GM21381 (cell line): Measurements from ENCODE around the gene MRGPRX4.
"Not testable (repeated sequence)": the region's sequence is repeated elsewhere in the genome, so short reads cannot be mapped to it uniquely, and the experiment has no call there.

Experiments used
- ATAC-seq: cut with Tn5 transposase; IDR thresholded peaks from one replicate; pipeline ENCODE4 v1.9.1; 2021; ENCODE audit warnings: mild to moderate bottlenecking, moderate library complexity; ENCODE audit not compliant: unreplicated experiment

Gene MRGPRX4

GRCh38 chr11:18172666-18173065 is at the start of gene MRGPRX4:
TSS of gene MRGPRX4 (plus strand) at chr11:18172837. CDS start at chr11:18173257, 420 bp downstream.
- no peak for ATAC-seq

DNA sequence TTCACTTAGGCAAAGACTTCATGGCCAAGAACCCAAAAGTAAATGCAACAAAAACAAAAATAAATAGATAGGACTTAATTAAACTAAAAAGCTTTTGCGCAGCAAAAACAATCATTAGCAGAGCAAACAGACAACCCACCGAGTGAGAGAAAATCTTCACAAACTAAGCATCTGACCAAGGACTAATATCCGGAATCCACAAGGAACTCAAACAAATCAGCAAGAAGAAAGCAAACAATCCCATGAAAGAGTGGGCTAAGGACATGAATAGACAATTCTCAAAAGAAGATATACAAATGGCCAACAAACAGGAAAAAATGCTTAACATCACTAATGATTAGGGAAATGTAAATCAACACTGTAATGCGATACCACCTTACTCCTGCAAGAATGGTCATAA is 41.5 kb upstream of the MRGPRX4 start:
- not testable (repeated sequence) for ATAC-seq

DNA sequence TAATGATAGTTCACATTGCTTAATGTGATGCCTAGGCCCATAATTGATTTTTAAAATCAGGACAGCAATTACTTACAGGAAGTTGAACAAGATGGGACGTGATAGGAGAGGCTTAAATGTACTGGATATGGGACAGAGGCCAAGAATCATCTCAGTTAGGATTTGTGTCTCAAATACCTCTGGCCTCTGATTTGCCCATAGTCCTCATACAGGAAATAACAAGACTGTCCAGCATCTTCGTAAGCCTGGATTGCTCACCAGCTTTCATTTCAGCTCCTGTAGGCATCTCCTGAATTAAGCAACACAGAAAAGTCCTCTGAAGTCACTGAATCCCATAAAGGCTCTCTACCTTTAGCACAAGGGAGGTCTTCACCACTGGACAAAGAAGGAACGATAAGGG is 40.3 kb upstream of the MRGPRX4 start, which contains the start of gene MRGPRX3:
MRGPRX3 (plus strand) TSS at position 231 of the 400 bp plus-strand sequence. CDS start 4,632 bp downstream, outside the sequence.
- ATAC-seq: no peak

GRCh38 chr11:18135308-18135707 is 37.3 kb upstream of the MRGPRX4 start:
- ATAC-seq: no peak

- ATAC-seq: no peak
Measured at GRCh38 chr11:18137186-18137800, 35.3 kb upstream of the MRGPRX4 start.

- no peak for ATAC-seq
Measured at GRCh38 chr11:18140145-18140544, 32.5 kb upstream of the MRGPRX4 start.

DNA sequence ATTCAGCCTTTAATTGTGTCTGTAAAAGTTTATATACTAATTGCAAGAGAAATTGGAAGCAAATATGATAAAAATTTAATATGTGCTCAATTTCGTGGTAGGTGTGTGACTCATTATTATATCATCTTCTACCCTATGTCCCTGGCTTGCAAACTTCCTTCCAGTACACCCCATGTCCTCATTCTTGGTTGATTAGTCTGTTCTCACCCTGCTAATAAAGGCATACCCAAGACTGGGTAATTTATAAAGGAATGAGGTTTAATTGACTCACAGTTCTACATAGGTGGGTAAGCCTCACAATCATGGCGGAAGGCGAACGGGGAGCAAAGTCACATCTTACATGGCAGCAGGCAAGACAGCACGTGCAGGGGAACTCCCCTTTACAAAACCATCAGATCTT is 28.4 kb upstream of the MRGPRX4 start:
- no peak for ATAC-seq

GRCh38 chr11:18145025-18145424 is 27.6 kb upstream of the MRGPRX4 start:
- ATAC-seq: no peak

GRCh38 chr11:18145837-18146236 is 26.8 kb upstream of the MRGPRX4 start:
- no peak for ATAC-seq

GRCh38 chr11:18151581-18151980 is 21.1 kb upstream of the MRGPRX4 start:
- ATAC-seq: no peak

DNA sequence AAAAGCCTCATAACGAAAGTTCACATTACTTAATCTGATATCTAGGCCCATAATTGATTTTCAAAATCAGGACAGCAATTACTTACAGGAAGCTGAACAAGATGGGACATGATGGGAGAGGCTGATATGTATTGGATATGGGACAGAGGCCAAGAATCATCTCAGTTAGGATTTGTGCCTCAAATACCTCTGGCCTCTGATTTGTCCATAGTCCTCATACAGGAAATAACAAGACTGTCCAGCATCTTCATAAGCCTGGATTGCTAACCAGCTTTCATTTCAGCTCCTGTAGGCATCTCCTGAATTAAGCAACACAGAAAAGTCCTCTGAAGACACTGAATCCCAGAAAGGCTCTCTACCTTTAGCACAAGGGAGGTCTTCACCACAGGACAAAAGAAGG is 4.3 kb upstream of the MRGPRX4 start:
- no peak for ATAC-seq

DNA sequence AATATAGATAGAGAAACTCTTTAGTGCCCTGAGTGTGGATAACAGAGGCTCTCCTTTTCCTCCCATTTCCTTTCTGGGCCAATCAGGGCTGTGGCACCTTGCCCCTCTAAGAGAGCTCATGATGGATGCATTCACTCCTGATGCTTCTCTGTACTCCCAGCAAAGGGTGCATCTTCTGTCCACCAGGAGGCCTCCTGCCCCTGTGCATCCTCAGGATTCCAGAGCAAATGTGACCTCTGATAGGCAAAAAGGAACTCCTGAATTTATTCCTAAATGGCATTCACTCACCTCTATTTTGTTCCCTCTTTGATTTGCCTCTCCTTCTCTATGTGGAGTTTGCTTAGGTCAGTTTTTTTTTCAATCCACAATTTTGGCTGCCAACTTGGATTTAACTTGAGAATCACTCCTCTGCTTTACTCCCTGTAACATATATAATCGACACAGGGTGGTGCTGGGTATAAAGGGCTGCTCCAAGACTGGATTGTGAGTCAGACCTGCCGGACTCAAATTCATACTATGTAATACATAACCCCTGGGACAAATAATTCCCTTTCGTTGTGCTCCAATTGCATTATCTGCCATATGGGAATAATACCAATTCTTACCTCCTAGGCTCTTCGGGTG is 1.1 kb upstream of the MRGPRX4 start:
- no peak for ATAC-seq

DNA sequence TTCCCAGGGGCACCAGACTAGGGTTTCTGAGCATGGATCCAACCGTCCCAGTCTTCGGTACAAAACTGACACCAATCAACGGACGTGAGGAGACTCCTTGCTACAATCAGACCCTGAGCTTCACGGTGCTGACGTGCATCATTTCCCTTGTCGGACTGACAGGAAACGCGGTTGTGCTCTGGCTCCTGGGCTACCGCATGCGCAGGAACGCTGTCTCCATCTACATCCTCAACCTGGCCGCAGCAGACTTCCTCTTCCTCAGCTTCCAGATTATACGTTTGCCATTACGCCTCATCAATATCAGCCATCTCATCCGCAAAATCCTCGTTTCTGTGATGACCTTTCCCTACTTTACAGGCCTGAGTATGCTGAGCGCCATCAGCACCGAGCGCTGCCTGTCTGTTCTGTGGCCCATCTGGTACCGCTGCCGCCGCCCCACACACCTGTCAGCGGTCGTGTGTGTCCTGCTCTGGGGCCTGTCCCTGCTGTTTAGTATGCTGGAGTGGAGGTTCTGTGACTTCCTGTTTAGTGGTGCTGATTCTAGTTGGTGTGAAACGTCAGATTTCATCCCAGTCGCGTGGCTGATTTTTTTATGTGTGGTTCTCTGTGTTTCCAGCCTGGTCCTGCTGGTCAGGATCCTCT is 709 bp downstream of the MRGPRX4 start:
- no peak for ATAC-seq

- no peak for ATAC-seq
Measured at GRCh38 chr11:18188796-18189195, 16.2 kb downstream of the MRGPRX4 start.

DNA sequence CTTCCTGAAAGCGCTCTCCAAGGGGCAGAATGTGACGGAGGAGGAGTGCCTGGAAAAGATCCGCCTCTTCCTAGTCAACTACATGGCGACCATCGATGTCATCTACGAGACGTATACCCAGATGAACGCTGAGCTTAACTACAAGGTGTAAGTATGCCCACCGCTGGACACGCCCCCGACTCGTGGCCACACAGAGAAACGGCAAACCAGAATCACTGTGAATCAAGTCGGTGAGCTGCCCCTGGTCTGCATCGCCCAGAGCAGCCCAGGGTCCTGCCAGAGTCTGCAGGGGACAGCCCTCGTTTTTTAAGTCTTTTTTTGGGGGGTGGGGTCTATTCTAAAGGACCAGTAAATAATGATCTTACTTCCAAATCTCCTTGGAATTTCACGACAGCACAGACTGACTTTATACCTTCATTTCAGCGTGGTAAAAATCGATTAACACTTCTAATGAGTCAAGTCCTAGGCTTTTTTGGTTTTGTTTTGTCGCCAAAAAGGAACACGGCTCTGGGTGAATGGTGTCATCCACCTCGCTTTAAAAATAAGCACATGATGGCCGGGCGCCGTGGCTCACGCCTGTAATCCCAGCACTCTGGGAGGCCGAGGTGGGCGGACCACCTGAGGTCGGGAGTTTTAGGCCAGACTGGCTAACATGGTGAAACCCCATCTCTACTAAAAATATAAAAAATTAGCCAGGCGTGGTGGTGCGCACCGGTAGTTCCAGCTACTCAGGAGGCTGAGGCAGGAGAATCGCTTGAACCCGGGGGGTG is 17.0 kb downstream of the MRGPRX4 start:
- ATAC-seq: not testable (repeated sequence)

GRCh38 chr11:18191376-18191775 is 18.7 kb downstream of the MRGPRX4 start:
- no peak for ATAC-seq

DNA sequence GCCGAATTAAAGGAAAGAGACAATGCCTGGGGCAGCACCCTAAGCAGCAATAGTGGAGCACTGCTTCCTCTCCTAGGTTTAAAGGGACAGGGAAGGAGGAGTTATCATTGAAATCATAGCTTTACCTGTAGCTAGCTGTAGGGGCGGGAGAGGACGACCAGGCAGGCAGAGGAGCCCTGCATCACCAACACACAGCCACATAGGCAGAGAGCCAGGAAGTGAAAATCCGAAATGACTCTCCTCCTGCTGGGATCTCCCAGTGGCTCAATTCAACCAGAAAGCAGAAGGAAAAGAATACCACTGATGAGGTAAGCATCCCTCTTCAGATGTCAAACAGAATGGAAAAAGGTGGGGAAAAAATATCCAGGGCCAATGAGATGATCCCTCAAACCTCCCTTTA is 20.4 kb downstream of the MRGPRX4 start:
- ATAC-seq: no peak

- ATAC-seq: no peak
Measured at GRCh38 chr11:18196532-18196931, 23.9 kb downstream of the MRGPRX4 start.

GRCh38 chr11:18197738-18198137 is 25.1 kb downstream of the MRGPRX4 start:
- ATAC-seq: not testable (repeated sequence)

DNA sequence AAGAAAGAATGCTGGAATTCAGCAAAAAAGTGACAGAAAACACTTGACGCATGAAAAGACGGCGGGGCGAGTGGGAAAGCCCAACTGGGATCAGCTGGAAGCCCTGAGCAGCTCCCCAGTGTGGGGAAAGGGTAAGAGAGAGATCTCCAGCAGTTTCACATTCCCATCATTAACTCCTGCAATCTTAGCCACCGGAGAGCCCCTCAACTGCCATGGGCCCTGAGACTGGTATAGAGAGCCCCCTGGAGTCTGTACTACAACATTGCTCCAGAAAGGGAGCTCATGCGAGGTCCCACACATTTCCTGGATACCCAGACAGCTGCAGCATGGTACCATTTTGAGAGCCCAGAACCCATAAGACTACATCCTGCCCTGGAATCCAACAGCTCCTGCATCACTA is 31.1 kb downstream of the MRGPRX4 start:
- no peak for ATAC-seq

DNA sequence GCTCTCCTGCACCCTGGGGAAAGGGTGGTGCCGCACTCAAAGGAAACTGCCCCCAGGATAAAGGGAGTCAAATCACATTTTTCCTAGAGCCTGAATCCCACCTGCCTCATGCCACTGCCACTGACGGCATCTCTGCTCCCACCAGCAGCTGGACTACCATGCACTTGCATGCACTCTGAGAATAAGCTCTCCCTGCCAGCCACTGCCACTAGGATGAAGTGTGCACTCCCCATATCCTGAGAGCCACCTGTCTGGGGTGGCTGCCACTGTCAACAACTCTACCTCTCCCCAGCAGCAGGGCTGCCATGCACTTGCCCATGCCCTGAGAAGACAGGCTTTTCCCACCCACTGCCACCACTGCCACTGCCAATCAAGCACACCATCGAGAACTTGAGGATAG is 31.6 kb downstream of the MRGPRX4 start:
- ATAC-seq: no peak
